ENCODE measurements around the gene CYP8B1.

CYP8B1 gene

GRCh38 chr3:42875325-42876151, at the start of gene CYP8B1:
TSS of gene CYP8B1 (minus strand) at chr3:42875879. CDS start at chr3:42875816, 63 bp downstream.
- DNase-seq (ENCODE audit: low spot score), result no peak

- no peak for DNase-seq (ENCODE audit: low spot score)
Measured at GRCh38 chr3:42923606-42924005, 47.9 kb upstream of the CYP8B1 start.

GRCh38 chr3:42914771-42915515, 39.3 kb upstream of the CYP8B1 start:
- DNase-seq (ENCODE audit: low spot score), result no peak

GRCh38 chr3:42911551-42911950, 35.9 kb upstream of the CYP8B1 start:
- no peak for DNase-seq (ENCODE audit: low spot score)

- no peak for DNase-seq (ENCODE audit: low spot score)
Measured at GRCh38 chr3:42908675-42909074, 33.0 kb upstream of the CYP8B1 start.

- no peak for DNase-seq (ENCODE audit: low spot score)
Measured at GRCh38 chr3:42906848-42907183, 31.1 kb upstream of the CYP8B1 start.

GRCh38 chr3:42906070-42906847, 30.6 kb upstream of the CYP8B1 start, which contains the start of gene ZNF662:
TSS of gene ZNF662 (plus strand) at chr3:42906142. CDS start at chr3:42908115, 1,973 bp downstream.
- no peak for DNase-seq (ENCODE audit: low spot score)

- no peak for DNase-seq (ENCODE audit: low spot score)
Measured at GRCh38 chr3:42905740-42906069, 30.0 kb upstream of the CYP8B1 start.

- DNase-seq (ENCODE audit: low spot score), result no peak
Measured at GRCh38 chr3:42904076-42904475, 28.4 kb upstream of the CYP8B1 start.

- DNase-seq (ENCODE audit: low spot score), result no peak
Measured at GRCh38 chr3:42902257-42902656, 26.6 kb upstream of the CYP8B1 start.

- DNase-seq (ENCODE audit: low spot score), result no peak
Measured at GRCh38 chr3:42901073-42901415, 25.4 kb upstream of the CYP8B1 start.

GRCh38 chr3:42900226-42901072, 24.8 kb upstream of the CYP8B1 start:
- DNase-seq (ENCODE audit: low spot score), result no peak

- no peak for DNase-seq (ENCODE audit: low spot score)
Measured at GRCh38 chr3:42898896-42899675, 23.4 kb upstream of the CYP8B1 start.

GRCh38 chr3:42895580-42895868, 19.8 kb upstream of the CYP8B1 start:
- DNase-seq (ENCODE audit: low spot score), result no peak

GRCh38 chr3:42894698-42895579, 19.3 kb upstream of the CYP8B1 start:
- no peak for DNase-seq (ENCODE audit: low spot score)

GRCh38 chr3:42892807-42893206, 17.1 kb upstream of the CYP8B1 start:
- DNase-seq (ENCODE audit: low spot score), result no peak

- DNase-seq (ENCODE audit: low spot score), result no peak
Measured at GRCh38 chr3:42892169-42892568, 16.5 kb upstream of the CYP8B1 start.

GRCh38 chr3:42891042-42891441, 15.4 kb upstream of the CYP8B1 start:
- no peak for DNase-seq (ENCODE audit: low spot score)

- no peak for DNase-seq (ENCODE audit: low spot score)
Measured at GRCh38 chr3:42887084-42887483, 11.4 kb upstream of the CYP8B1 start.

GRCh38 chr3:42886294-42886822, 10.7 kb upstream of the CYP8B1 start:
- DNase-seq (ENCODE audit: low spot score), result no peak
